ENCODE data around the gene PSMC3IP.
A peak's percentile ranks its signal among the peaks of the same experiment; 100 is the strongest.

GRCh38 chr17:42618442-42619150 is 41.1 kb upstream of the PSMC3IP start:
- TF ChIP-seq CTCF (IDR thresholded peaks at IDR 0.05) (peak in 3 of 6 experiments; percentile 6 to 33 (median 18)), POLR2A (IDR thresholded peaks at IDR 0.05) (no peak)

Measured in adrenal gland (tissue), 5 donors.